Measurements from ENCODE around the gene COL4A2. TPM values are rescaled to one million over a fixed set of nuclear protein-coding genes. Genes with fewer than 3 reads are reported as not detected.

Gene COL4A2
- total RNA-seq: 71.1 TPM

GRCh38 chr13:110306960-110307766 lies at the start of gene COL4A2, which contains the start of gene COL4A1:
Gene COL4A2, plus strand, starts transcription at chr13:110307284. Its CDS starts 620 bp downstream, at chr13:110307904.
Gene COL4A1, minus strand, starts transcription at chr13:110307157. Its CDS starts 130 bp downstream, at chr13:110307027.

GRCh38 chr13:110561344-110562035 lies 254.4 kb downstream of the COL4A2 start, which contains the start of gene RAB20:
Gene RAB20, minus strand, starts transcription at chr13:110561722. Its CDS starts 203 bp downstream, at chr13:110561519.

Small RNA genes lying within 50 kb of the gene (small RNA-seq; reads per million reads assigned to genes)
- not detected for gene MIR8073 (ENCODE audit: low replicate concordance)

Other genes with a start within 250 kb of the COL4A2 start
- 86.7 TPM for gene COL4A1, start 127 bp upstream of the COL4A2 start, total RNA-seq